H1 (cell line): ENCODE data around the gene RAP1GAP. TPM values are rescaled to one million over a fixed set of nuclear protein-coding genes. Genes with fewer than 3 reads are reported as not detected.

ENCODE experiments used
- CTCF ChIA-PET: fragments of 300-600 bp; sonication (Branson Sonifier 250); formaldehyde crosslinking; loops from one replicate; lab custom pipeline; 2021; ENCODE audit not compliant: partially characterized antibody; lab: Charles Lee
- POLR2A ChIA-PET: fragments of 300-600 bp; sonication (Branson Sonifier 250); formaldehyde crosslinking; loops from one replicate; lab custom pipeline; 2021; ENCODE audit warnings: inconsistent platforms; ENCODE audit not compliant: partially characterized antibody; lab: Charles Lee
- DNase-seq, 2 experiments: peaks; one replicate each; pipeline versions ENCODE4 v3.0.0 to v3.0.0-alpha.2; 2010 to 2022; ENCODE audit warnings: low spot score in 2 of 2, low read depth in 1 of 2, mixed read lengths in 1 of 2
- FAIRE-seq: peaks from 2 replicates; lab custom pipeline; 2011; peaks lifted over from hg19 to GRCh38; lab: Jason Lieb, UNC
- H2AFZ ChIP-seq: 2 replicates; pipeline ENCODE4 v1.8.1; 2012; ENCODE audit warnings: low read length, inconsistent platforms
- H2AK5ac ChIP-seq: 2 replicates; pipeline ENCODE4 v1.6.1; 2013; ENCODE audit warnings: low read depth, low read length
- H2BK120ac ChIP-seq: replicated peaks from 2 replicates; pipeline ENCODE3; 2013; ENCODE audit warnings: low read depth, low read length, inconsistent platforms
- H2BK12ac ChIP-seq: 2 replicates; pipeline ENCODE4 v1.6.1; 2013; ENCODE audit warnings: low read depth, low read length
- H2BK15ac ChIP-seq: 2 replicates; pipeline ENCODE4 v1.6.1; 2013; ENCODE audit warnings: low read length
- H2BK20ac ChIP-seq: 2 replicates; pipeline ENCODE4 v1.6.1; 2013; ENCODE audit warnings: low read length
- H2BK5ac ChIP-seq: 2 replicates; pipeline ENCODE4 v1.6.1; 2013; ENCODE audit warnings: low read depth, low read length
- H3K14ac ChIP-seq: 2 replicates; pipeline ENCODE4 v1.6.1; 2013; ENCODE audit warnings: inconsistent platforms; ENCODE audit not compliant: insufficient read length
- H3K18ac ChIP-seq: 2 replicates; pipeline ENCODE4 v1.6.1; 2013; ENCODE audit warnings: low read length; ENCODE audit errors: extremely low read depth
- H3K23ac ChIP-seq: 2 replicates; pipeline ENCODE4 v1.6.1; 2013; ENCODE audit warnings: inconsistent platforms; ENCODE audit not compliant: insufficient read length
- H3K23me2 ChIP-seq: 2 replicates; pipeline ENCODE4 v1.6.1; 2013; ENCODE audit warnings: low read depth, low read length
- H3K27ac ChIP-seq: 2 replicates; pipeline ENCODE4 v1.6.1; 2011; ENCODE audit warnings: low read depth, low read length, inconsistent platforms
- H3K27me3 ChIP-seq, 4 experiments: replicated peaks in 1 of 4; 1 replicate in 1 of 4; 2 replicates in 3 of 4; pipeline versions ENCODE4 v1.6.1 to v1.8.1; 2011 to 2013; ENCODE audit warnings: low read length in 3 of 4, mild to moderate bottlenecking in 3 of 4, inconsistent platforms in 2 of 4, mixed read lengths in 2 of 4, moderate library complexity in 1 of 4; ENCODE audit not compliant: control insufficient read depth in 3 of 4, insufficient read depth in 3 of 4; ENCODE audit errors: extremely low read depth in 1 of 4
- H3K36me3 ChIP-seq, 4 experiments: 2 replicates each; pipeline versions ENCODE4 v1.6.1 to v1.8.1; 2011 to 2013; ENCODE audit warnings: mild to moderate bottlenecking in 4 of 4, low read length in 3 of 4, moderate library complexity in 2 of 4, control low read depth in 1 of 4, inconsistent platforms in 1 of 4; ENCODE audit not compliant: insufficient read depth in 4 of 4, control insufficient read depth in 2 of 4
- H3K4ac ChIP-seq: replicated peaks from 2 replicates; pipeline ENCODE3; 2013; ENCODE audit warnings: low read length, low read depth, mixed read lengths, inconsistent platforms; ENCODE audit not compliant: insufficient read length
- H3K4me1 ChIP-seq, 4 experiments: replicated peaks in 1 of 4; 1 replicate in 1 of 4; 2 replicates in 3 of 4; pipeline versions ENCODE4 v1.6.1 to v1.8.1; 2011 to 2013; ENCODE audit warnings: low read length in 3 of 4, inconsistent platforms in 2 of 4, mixed read lengths in 1 of 4; ENCODE audit not compliant: insufficient read depth in 4 of 4, control insufficient read depth in 3 of 4
- H3K4me2 ChIP-seq, 2 experiments: 2 replicates each; pipeline versions ENCODE4 v1.6.1 to v1.8.1; 2011 to 2013; ENCODE audit warnings: low read depth in 2 of 2, low read length in 2 of 2, control low read depth in 1 of 2, inconsistent platforms in 1 of 2, mild to moderate bottlenecking in 1 of 2; ENCODE audit not compliant: insufficient read depth in 1 of 2
- H3K4me3 ChIP-seq, 4 experiments: fragments of 200-600, 300-600 bp in 1 of 4; sonication (generic), shearing (Covaris generic), sonication (Bioruptor Twin) in 1 of 4; 2 replicates each; pipeline versions ENCODE4 v1.5.1 to v1.8.1; 2011 to 2016; ENCODE audit warnings: low read length in 4 of 4, low read depth in 3 of 4, control low read depth in 2 of 4, inconsistent platforms in 2 of 4, mild to moderate bottlenecking in 2 of 4, mixed read lengths in 1 of 4, moderate library complexity in 1 of 4; ENCODE audit not compliant: insufficient read depth in 2 of 4; ENCODE audit errors: extremely low read depth in 1 of 4
- H3K56ac ChIP-seq: replicated peaks from 2 replicates; pipeline ENCODE3; 2013; ENCODE audit warnings: low read depth, mild to moderate bottlenecking, mixed read lengths, low read length, inconsistent platforms; ENCODE audit not compliant: insufficient read length
- H3K79me1 ChIP-seq: 2 replicates; pipeline ENCODE4 v1.6.1; 2013; ENCODE audit warnings: low read depth, low read length, control low read depth
- H3K79me2 ChIP-seq, 2 experiments: 2 replicates each; pipeline versions ENCODE4 v1.6.1 to v1.8.1; 2012 to 2013; ENCODE audit warnings: low read length in 2 of 2, mild to moderate bottlenecking in 2 of 2, inconsistent platforms in 1 of 2; ENCODE audit not compliant: insufficient read depth in 2 of 2, control insufficient read depth in 1 of 2
- H3K9ac ChIP-seq, 4 experiments: replicated peaks in 1 of 4; 1 replicate in 1 of 4; 2 replicates in 3 of 4; pipeline versions ENCODE4 v1.6.1 to v1.8.1; 2011 to 2013; ENCODE audit warnings: low read depth in 3 of 4, low read length in 3 of 4, control low read depth in 2 of 4, mild to moderate bottlenecking in 2 of 4, moderate library complexity in 2 of 4, inconsistent platforms in 1 of 4; ENCODE audit errors: extremely low read depth in 1 of 4
- H3K9me3 ChIP-seq, 2 experiments: 2 replicates each; pipeline versions ENCODE4 v1.6.1 to v1.8.1; 2012 to 2013; ENCODE audit warnings: mild to moderate bottlenecking in 2 of 2, moderate library complexity in 2 of 2, control low read depth in 1 of 2, inconsistent platforms in 1 of 2, low read depth in 1 of 2, low read length in 1 of 2, mixed read lengths in 1 of 2; ENCODE audit not compliant: insufficient read depth in 2 of 2
- H4K20me1 ChIP-seq, 2 experiments: replicated peaks in 1 of 2; 2 replicates each; pipeline versions ENCODE3 to v1.8.1; 2011 to 2013; ENCODE audit warnings: inconsistent platforms in 2 of 2, low read length in 2 of 2, mild to moderate bottlenecking in 1 of 2; ENCODE audit not compliant: insufficient read depth in 2 of 2, control insufficient read depth in 1 of 2
- H4K5ac ChIP-seq: 2 replicates; pipeline ENCODE4 v1.6.1; 2013; ENCODE audit warnings: low read length, low read depth, mixed read lengths, inconsistent platforms; ENCODE audit not compliant: insufficient read length
- H4K8ac ChIP-seq: 2 replicates; pipeline ENCODE4 v1.8.0; 2013; ENCODE audit warnings: mild to moderate bottlenecking, moderate library complexity, low read length, inconsistent platforms; ENCODE audit not compliant: insufficient read depth; ENCODE audit errors: extremely low read depth
- H4K91ac ChIP-seq: replicated peaks from 2 replicates; pipeline ENCODE3; 2013; ENCODE audit warnings: low read length, mixed read lengths, inconsistent platforms; ENCODE audit not compliant: insufficient read length
- ASH2L ChIP-seq: fragments of 200-600, 300-600 bp; sonication (generic); IDR thresholded peaks from one replicate; pipeline ENCODE4 v1.7.1; 2017; ENCODE audit warnings: low read length
- BACH1 ChIP-seq: IDR thresholded peaks from 2 replicates; pipeline ENCODE4 v1.6.1; 2012; ENCODE audit warnings: low read length, improper control_type of control experiment
- CEBPB ChIP-seq: IDR thresholded peaks from 2 replicates; pipeline ENCODE4 v1.6.1; 2012; ENCODE audit warnings: low read depth, low read length
- GABPA ChIP-seq: IDR thresholded peaks from 2 replicates; pipeline ENCODE4 v1.6.1; 2011; ENCODE audit warnings: mild to moderate bottlenecking, low read length, moderate library complexity, borderline replicate concordance; ENCODE audit not compliant: insufficient read depth
- JUN ChIP-seq: IDR thresholded peaks from 2 replicates; pipeline ENCODE4 v1.6.1; 2011; ENCODE audit warnings: low read depth, mild to moderate bottlenecking, improper control_type of control experiment, low read length
- KDM5A ChIP-seq: fragments of 200-600 bp; IDR thresholded peaks from 2 replicates; pipeline ENCODE4 v1.7.1; 2012; ENCODE audit warnings: mild to moderate bottlenecking, low read length, inconsistent platforms, mixed read lengths
- PHF8 ChIP-seq: fragments of 200-600 bp; sonication (generic); conservative IDR thresholded peaks from 2 replicates; pipeline ENCODE4 v1.7.1; 2012; ENCODE audit warnings: low read depth, mild to moderate bottlenecking, inconsistent platforms, low read length, moderate library complexity
- SAP30 ChIP-seq: fragments of 300-600 bp; sonication (generic); IDR thresholded peaks from 2 replicates; pipeline ENCODE4 v1.7.1; 2012; ENCODE audit warnings: low read length, moderate library complexity, mild to moderate bottlenecking, inconsistent platforms; ENCODE audit not compliant: insufficient read depth, insufficient replicate concordance
- TAF7 ChIP-seq: optimal IDR thresholded peaks from 2 replicates; pipeline ENCODE3; 2011; ENCODE audit warnings: low read depth, mild to moderate bottlenecking, inconsistent platforms, low read length, moderate library complexity, borderline replicate concordance
- YY1 ChIP-seq: IDR thresholded peaks from 2 replicates; pipeline ENCODE4 v1.6.1; 2011; ENCODE audit warnings: low read depth, mild to moderate bottlenecking, low read length
- WGBS, 2 experiments: shearing (Covaris generic) in 1 of 2; methylation state at CpG; one replicate each; pipeline versions ENCODE4 v1.1.6 to v1.1.7; 2013 to 2015; ENCODE audit warnings: low lambda C conversion rate in 2 of 2, mixed read lengths in 2 of 2, inconsistent platforms in 1 of 2, low coverage in 1 of 2, missing lambda C conversion rate in 1 of 2; ENCODE audit not compliant: insufficient replicate concordance in 2 of 2, insufficient coverage in 1 of 2, insufficient read length in 1 of 2; ENCODE audit errors: extremely low coverage in 1 of 2, missing lambda C conversion rate in 1 of 2; 5-methylcytosine and 5-hydroxymethylcytosine counted together
- polyA plus RNA-seq, 7 experiments: library from polyadenylated mRNA; depleted of rRNA in 3 of 7; stranded (reverse) in 5 of 7; unstranded in 2 of 7; fragments of >200 nt in 5 of 7; fragments of 200-250 nt in 2 of 7; gene quantifications; 1 replicate in 5 of 7; 2 replicates in 1 of 7; 4 replicates in 1 of 7; pipeline versions ENCODE4 v1.2.1 to v1.2.3, GENCODE V29; 2011 to 2013; ENCODE audit warnings: missing spikeins in 2 of 7, mixed read lengths in 2 of 7
- total RNA-seq: library from RNA; stranded (reverse); fragmentation: NEBNext Ultra II Directional; extraction: Animal tissue kit (Norgen Biotek cat#: 25700); gene quantifications from 2 replicates; pipeline ENCODE4 v1.2.1, GENCODE V29; 2021
- TF ChIP-seq, protein P1 (sequence below): IDR thresholded peaks from 2 replicates; pipeline ENCODE4 v1.6.1; 2012; ENCODE audit warnings: low read length, inconsistent platforms
- TF ChIP-seq, protein P2 (sequence below): IDR thresholded peaks from 2 replicates; pipeline ENCODE4 v1.6.1; 2012; ENCODE audit warnings: inconsistent platforms

Gene RAP1GAP
- total and polyA plus RNA-seq, 2 of the 8 experiments (the other 6 are each of a cell fraction or from before 2014, with no cell fraction given), result 8.4 TPM

DNA sequence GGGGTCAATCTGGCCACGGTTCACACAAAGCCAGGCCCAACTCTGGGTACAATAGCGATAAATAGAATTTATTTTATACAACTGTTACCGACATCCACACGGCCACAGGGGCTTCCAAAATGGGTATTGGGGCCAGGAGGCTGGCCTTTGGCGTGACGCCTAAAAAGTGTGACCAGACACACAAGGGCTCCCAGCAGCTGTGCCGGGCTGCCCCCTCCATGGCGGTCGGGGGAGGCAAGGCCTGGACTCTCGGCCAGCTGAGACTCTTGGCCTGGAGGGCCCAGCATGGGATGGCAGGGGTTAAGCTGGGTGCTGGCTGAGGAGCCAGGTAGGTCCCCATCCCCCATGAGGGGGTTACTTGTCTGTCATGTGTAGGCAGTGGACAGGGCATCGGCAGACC lies 73.0 kb downstream of the RAP1GAP start:
- Histone ChIP-seq H2BK15ac (no peak overlapping the region), H4K5ac (no peak overlapping the region), H4K91ac (no peak overlapping the region), H3K27me3 (0 out of 7 replicates have a peak, but pooled peaks cover 0 to 2% (median 0%) of the 10 kb centered on the region in 4 experiments), H3K23ac (no peak overlapping the region), H2AK5ac (no peak overlapping the region), H3K23me2 (no peaks in the 10 kb centered on the region), H4K8ac (no peak overlapping the region; the same call in 1 of the 2 replicates), H3K27ac (no peak overlapping the region), H3K4me3 (no peak overlapping the region), H2AFZ (no peak overlapping the region), H3K79me2 (no peaks in the 10 kb centered on the region), H2BK12ac (no peak overlapping the region), H2BK20ac (no peak overlapping the region), H3K18ac (no peak overlapping the region), H3K9ac (no peak overlapping the region), H3K9me3 (no peaks in the 10 kb centered on the region), H2BK120ac (no peak overlapping the region), H3K79me1 (no peaks in the 10 kb centered on the region), H3K56ac (no peak overlapping the region), H3K36me3 (no peaks in the 10 kb centered on the region), H4K20me1 (peaks cover 0 to 1% of the 10 kb centered on the region in 2 experiments), H3K4me2 (no peak overlapping the region), H3K4me1 (peaks cover under 1 to 5% (median 3%) of the 10 kb centered on the region in 4 experiments; a peak in 6 of 7 replicates), H3K14ac (no peak overlapping the region), H3K4ac (no peak overlapping the region), H2BK5ac (no peak overlapping the region)
- 86% methylated on average over 9 of the region's 11 CpGs; no CpG with 5 or more reads in 1 of the 2 experiments for WGBS, 2 experiments
- DNase-seq (no peak), FAIRE-seq (no peak)
- POLR2A ChIA-PET, result interaction anchor here (1.0 kb wide), 1 partner anchor 21 kb away, joined by 3 read pairs; no protein-coding TSS in a partner anchor
- CTCF ChIA-PET, result interaction anchor here (0.6 to 6.7 kb wide), 34 partner anchors 10 to 426 kb away, joined by 3 to 63 read pairs (median 5); partner anchors contain the start of gene ALPL
- TF ChIP-seq KDM5A, result no peak
- TF ChIP-seq BACH1, result no peak
- no peak for TF ChIP-seq CEBPB
- no peak for TF ChIP-seq ASH2L
- TF ChIP-seq, protein P1, sequence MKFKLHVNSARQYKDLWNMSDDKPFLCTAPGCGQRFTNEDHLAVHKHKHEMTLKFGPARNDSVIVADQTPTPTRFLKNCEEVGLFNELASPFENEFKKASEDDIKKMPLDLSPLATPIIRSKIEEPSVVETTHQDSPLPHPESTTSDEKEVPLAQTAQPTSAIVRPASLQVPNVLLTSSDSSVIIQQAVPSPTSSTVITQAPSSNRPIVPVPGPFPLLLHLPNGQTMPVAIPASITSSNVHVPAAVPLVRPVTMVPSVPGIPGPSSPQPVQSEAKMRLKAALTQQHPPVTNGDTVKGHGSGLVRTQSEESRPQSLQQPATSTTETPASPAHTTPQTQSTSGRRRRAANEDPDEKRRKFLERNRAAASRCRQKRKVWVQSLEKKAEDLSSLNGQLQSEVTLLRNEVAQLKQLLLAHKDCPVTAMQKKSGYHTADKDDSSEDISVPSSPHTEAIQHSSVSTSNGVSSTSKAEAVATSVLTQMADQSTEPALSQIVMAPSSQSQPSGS, result no peak
- TF ChIP-seq JUN, result no peak
- no peak for TF ChIP-seq PHF8
- no peak for TF ChIP-seq GABPA
- TF ChIP-seq TAF7, result no peak
- no peak for TF ChIP-seq SAP30
- TF ChIP-seq, protein P2, sequence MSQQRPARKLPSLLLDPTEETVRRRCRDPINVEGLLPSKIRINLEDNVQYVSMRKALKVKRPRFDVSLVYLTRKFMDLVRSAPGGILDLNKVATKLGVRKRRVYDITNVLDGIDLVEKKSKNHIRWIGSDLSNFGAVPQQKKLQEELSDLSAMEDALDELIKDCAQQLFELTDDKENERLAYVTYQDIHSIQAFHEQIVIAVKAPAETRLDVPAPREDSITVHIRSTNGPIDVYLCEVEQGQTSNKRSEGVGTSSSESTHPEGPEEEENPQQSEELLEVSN, result no peak
- no peak for TF ChIP-seq YY1
